ENCODE results near the gene SCARF2.

DNA sequence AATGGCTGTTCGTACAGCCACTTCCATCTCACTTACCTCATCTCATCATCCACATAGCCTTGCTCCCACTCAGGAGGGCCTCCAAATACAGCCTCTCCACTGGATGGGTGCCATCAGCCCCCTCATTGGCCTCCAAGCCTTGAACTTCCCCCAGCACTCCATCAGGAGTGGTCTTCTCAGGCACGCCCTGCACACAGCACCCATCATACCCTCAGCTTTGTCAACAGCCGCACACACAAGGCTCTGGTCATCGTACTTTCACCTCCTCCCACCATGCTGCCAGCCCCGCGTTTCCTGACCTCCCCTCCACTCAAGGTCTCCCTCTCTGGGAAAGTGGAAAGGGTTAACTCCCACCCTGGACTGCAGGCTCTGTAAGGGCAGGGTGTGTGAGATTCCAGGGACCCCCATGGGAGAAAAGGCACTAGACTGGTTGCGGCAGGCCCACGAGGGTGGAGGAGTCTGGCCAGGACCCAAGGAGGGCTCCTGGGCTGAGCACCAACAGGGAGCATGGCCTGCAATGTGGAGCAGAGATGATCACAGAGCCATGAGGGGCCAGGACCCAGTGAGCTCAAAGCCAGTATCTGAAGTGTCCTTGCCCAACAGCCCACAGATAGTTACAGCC lies 21.0 kb upstream of the SCARF2 start:
- TF ChIP-seq, protein P1, sequence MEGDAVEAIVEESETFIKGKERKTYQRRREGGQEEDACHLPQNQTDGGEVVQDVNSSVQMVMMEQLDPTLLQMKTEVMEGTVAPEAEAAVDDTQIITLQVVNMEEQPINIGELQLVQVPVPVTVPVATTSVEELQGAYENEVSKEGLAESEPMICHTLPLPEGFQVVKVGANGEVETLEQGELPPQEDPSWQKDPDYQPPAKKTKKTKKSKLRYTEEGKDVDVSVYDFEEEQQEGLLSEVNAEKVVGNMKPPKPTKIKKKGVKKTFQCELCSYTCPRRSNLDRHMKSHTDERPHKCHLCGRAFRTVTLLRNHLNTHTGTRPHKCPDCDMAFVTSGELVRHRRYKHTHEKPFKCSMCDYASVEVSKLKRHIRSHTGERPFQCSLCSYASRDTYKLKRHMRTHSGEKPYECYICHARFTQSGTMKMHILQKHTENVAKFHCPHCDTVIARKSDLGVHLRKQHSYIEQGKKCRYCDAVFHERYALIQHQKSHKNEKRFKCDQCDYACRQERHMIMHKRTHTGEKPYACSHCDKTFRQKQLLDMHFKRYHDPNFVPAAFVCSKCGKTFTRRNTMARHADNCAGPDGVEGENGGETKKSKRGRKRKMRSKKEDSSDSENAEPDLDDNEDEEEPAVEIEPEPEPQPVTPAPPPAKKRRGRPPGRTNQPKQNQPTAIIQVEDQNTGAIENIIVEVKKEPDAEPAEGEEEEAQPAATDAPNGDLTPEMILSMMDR (IDR thresholded peaks at IDR 0.05): no peak
- no peak for TF ChIP-seq POLR2A (IDR thresholded peaks at IDR 0.05)

All from esophagus squamous epithelium (tissue), 4 donors.